ENCODE results near the gene ZBTB25.

DNA sequence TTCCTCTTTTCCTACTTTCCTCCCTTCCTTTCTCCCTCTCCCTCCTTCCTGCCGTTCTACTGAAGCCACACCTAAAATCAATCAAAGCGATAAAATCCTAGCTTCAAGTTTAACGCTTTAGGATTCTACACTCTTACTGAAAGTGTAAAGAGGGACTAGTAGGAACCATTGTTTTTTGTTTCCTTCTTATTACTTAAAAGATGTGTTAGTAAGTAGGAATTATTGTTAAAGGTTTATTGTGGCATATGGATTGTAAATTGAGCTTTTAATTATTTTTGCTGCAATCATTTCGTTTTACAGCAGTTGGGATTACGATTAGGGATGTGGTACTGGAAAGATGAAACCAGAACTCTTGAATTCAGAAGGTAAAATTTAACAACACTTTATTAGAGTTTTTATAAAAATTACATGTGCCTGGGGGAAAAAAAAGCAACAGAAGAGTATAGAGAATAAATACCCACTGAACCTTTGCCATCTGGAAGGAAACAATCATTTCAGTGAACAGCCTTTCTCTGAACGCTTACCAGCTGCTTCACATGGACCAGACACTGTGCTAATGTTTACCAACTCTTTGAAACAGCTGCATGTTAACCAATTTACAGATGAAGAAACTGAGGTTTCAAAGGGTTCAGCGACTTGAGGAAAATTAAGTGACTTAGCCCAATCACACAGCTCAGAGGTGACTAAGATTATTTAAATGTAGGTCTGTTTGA, 47.1 kb upstream of the ZBTB25 start:
- TF ChIP-seq CTCF (IDR thresholded peaks at IDR 0.05) (no peak), POLR2A (IDR thresholded peaks at IDR 0.05) (no peak)
